ENCODE results near the gene FAM216A.

DNA sequence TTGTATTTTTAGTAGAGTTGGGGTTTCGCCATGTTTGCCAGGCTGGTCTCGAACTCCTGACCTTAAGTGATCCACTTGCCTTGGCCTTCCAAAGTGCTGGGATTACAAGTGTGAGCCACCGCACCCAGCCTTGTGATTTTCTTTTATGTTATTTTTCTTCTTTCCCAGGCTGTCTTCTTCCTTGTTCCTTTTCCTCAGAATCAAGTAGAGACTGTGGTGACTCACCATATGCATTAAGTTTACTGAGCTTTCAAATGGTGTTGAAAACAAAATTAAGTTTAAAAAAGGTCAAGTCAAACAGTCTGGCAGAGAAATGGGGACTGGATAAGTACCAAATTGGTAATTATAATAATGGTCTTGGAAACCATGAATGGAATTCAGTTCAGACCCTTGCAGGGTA is 24.2 kb upstream of the FAM216A start:
- TF ChIP-seq, protein P1, sequence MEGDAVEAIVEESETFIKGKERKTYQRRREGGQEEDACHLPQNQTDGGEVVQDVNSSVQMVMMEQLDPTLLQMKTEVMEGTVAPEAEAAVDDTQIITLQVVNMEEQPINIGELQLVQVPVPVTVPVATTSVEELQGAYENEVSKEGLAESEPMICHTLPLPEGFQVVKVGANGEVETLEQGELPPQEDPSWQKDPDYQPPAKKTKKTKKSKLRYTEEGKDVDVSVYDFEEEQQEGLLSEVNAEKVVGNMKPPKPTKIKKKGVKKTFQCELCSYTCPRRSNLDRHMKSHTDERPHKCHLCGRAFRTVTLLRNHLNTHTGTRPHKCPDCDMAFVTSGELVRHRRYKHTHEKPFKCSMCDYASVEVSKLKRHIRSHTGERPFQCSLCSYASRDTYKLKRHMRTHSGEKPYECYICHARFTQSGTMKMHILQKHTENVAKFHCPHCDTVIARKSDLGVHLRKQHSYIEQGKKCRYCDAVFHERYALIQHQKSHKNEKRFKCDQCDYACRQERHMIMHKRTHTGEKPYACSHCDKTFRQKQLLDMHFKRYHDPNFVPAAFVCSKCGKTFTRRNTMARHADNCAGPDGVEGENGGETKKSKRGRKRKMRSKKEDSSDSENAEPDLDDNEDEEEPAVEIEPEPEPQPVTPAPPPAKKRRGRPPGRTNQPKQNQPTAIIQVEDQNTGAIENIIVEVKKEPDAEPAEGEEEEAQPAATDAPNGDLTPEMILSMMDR (IDR thresholded peaks at IDR 0.05): no peak
- TF ChIP-seq ZFX (IDR thresholded peaks at IDR 0.05; ENCODE audit: borderline replicate concordance): no peak

Measured in 22Rv1 (cell line).